Activated T-helper 1 cell treated with anti-CD3 and anti-CD28 coated beads, Interleukin-12 subunit alpha, Interleukin-12 subunit beta, Interleukin-2, Interleukin-4 antibody, amounts not matched to agents 30 ng/mL and 10 ng/mL and 1 ng/mL, durations not matched to agents 14 hours and 24 hours and 36 hours (primary cell): ENCODE data around the gene SPPL2A. TPM values are rescaled to one million over a fixed set of nuclear protein-coding genes. Genes with fewer than 3 reads are reported as not detected.
A peak's percentile ranks its signal among the peaks of the same experiment; 100 is the strongest.
"Not testable (repeated sequence)": the region's sequence is repeated elsewhere in the genome, so short reads cannot be mapped to it uniquely, and the experiment has no call there.

ENCODE experiments used
- DNase-seq: peaks from one replicate; pipeline ENCODE4 v3.0.0; 2021; ENCODE audit warnings: low spot score
- H3K27ac Mint-ChIP-seq: one replicate; pipeline ENCODE4 v1.8.0; 2021; ENCODE audit warnings: mild to moderate bottlenecking, mixed read lengths
- H3K27me3 Mint-ChIP-seq: one replicate; pipeline ENCODE4 v1.8.0; 2022; ENCODE audit warnings: mild to moderate bottlenecking, moderate library complexity, mixed read lengths; ENCODE audit not compliant: insufficient read depth
- H3K36me3 Mint-ChIP-seq: one replicate; pipeline ENCODE4 v1.8.0; 2021; ENCODE audit warnings: low read depth, mixed read lengths
- H3K4me1 Mint-ChIP-seq: one replicate; pipeline ENCODE4 v1.8.0; 2021; ENCODE audit warnings: low read depth, mixed read lengths
- H3K4me3 Mint-ChIP-seq: one replicate; pipeline ENCODE4 v1.8.0; 2021; ENCODE audit warnings: mild to moderate bottlenecking, moderate library complexity, mixed read lengths
- H3K9me3 Mint-ChIP-seq: one replicate; pipeline ENCODE4 v1.8.0; 2021; ENCODE audit warnings: mixed read lengths
- intact Hi-C: fragments of 100-400 bp; cut with micrococcal nuclease; formaldehyde crosslinking; loops from one replicate; pipeline ENCODE4 v1.15.1; 2024
- total RNA-seq: library from RNA; stranded (reverse); gene quantifications from 2 replicates; pipeline ENCODE4 v1.2.3, GENCODE V29; 2022

Gene SPPL2A
- total RNA-seq, 1 donor from 2014 or later: 103 TPM

DNA sequence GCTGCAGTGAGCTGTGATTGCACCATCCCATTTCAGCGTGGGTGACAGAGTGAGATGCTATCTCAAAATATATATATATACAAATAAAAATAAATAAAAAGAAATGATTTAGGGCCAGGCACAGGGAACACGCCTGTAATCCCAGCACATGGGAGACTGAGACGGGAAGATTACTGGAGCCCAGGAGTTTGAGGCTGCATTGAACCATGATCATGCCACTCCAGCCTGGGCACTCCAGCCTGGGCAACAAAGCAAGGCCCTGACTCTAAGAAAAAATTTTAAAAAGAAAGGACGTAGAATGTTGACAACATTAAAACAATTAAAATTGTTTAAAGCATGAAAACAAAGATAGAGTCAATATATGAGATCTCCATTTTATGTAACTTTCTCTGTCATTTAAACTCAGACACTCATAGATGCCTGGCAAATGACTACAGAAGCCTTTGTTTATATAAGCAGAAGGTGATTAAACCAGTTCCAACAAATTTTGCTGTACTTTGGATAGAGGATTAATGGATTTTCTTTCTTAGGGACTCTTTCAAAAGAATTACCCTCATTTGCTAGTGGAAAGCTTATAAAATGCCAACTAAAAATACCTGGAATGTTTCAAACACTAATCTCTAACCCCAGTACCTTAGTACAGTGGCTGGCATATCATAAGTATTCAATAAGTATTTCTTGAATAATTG is 68.3 kb downstream of the SPPL2A start:
- Mint-ChIP-seq H3K4me1 (no peaks in the 10 kb centered on the region), H3K36me3 (peaks cover 12% of the 10 kb centered on the region), H3K27ac (no peak overlapping the region), H3K27me3 (no peaks in the 10 kb centered on the region), H3K9me3 (no peaks in the 10 kb centered on the region), H3K4me3 (no peak overlapping the region)
- no peak for DNase-seq
- intact Hi-C loops: no loop called here

DNA sequence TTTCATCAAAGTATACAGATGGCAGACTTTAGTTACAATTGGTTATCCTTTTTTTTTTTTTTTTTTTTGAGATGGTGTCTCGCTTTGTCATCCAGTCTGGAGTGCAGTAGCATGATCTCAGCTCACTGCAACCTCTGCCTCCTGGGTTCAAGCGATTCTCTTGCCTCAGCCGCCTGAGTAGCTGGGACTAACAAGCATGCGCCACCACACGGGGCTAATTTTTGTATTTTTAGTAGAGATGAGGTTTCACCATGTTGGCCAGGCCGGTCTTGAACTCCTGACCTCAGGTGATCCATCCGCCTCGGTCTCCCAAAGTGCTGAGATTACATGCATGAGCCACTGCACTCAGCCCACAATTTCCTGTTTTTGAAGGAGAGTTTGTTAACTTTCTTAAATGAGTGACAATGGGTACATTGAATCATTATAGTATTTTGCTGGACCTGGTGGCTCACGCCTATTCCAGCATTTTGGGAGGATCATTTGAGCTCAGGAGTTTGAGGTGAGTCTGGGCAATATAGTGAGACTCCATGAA is 70.8 kb downstream of the SPPL2A start:
- DNase-seq, H3K27me3 Mint-ChIP-seq, H3K4me3 Mint-ChIP-seq, H3K36me3 Mint-ChIP-seq, H3K9me3 Mint-ChIP-seq, H3K4me1 Mint-ChIP-seq, intact Hi-C loops, H3K27ac Mint-ChIP-seq: not testable (repeated sequence)

DNA sequence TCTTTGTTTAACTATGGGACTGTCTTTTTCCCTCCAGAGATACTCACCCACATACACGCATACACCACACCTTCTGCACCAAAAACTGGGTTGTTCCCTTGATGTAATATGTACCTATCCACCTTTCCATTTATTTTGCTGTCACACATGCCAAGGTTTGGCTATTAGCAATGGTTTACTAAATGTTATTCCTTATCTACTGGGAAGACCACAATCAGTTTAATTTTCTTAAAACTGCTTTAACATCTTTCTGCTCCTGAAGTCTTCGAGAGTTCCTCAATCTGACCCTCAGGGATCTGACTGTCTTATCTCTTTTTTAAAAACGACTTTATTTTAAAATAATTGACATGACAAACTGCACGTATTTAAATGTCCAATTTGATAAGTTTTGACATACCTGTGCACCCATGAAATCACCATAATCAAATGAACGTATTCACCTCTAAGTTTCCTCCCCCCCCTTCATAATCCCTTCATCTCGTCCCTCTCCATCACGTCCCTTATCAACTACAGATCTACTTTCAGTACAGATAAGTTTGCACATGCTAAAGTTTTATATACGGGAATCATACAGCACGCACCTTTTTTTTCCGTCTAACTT is 78.1 kb downstream of the SPPL2A start:
- Mint-ChIP-seq H3K27me3 (no peaks in the 10 kb centered on the region), H3K36me3 (peaks cover 22% of the 10 kb centered on the region), H3K4me1 (peaks cover 40% of the 10 kb centered on the region), H3K9me3 (no peaks in the 10 kb centered on the region), H3K4me3 (peak overlapping the region; percentile 97), H3K27ac (peak overlapping the region; percentile 87)
- intact Hi-C loops: loop anchor here (1.0 to 5.0 kb wide), 3 partner anchors 125 to 1065 kb away; partner anchors contain the start of genes DTWD1 and FAM227B
- DNase-seq: no peak

DNA sequence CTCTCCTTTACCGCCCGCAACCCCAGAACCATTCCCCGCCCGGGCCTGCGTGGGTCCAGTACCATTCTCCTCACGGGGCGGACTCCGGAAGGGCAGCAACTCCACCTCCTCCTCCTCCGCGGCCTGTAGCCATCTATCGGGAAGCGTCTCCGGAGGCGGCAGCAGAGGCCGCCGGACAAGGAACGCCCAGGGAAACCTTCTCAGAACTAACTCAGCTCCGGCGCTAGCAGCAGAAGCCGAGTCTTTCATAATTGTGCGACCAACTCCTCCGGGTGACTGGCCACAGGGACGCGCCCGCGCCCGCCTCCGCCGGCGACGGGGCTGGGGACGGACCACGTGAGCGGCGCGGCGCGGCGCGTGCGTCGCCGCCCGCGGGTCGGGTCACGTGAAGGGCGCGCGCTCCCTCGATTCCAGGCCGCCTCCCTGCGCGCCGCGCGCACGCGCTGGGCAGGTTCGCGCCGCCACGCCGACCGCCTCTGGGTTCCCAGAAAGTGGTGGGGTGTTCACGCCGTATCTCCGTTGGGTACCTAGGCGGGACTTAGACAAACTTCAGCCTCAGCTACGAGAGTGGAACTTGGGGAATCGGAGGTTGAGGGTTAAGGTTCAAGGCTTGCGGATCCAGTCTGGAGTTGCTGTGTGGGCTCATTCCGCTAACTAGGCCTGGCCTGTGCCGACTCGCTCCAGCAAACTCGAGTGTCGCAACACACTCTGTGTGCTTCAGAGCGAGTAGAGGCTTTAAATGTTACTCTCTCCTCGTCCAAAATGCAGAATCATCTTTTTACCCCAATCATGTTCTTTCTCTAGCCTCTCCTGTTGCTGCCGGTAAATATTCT is 78.8 kb downstream of the SPPL2A start, which contains the start of gene TRPM7:
TSS of gene TRPM7 (minus strand) at position 329 of the 833 bp plus-strand sequence. CDS start at position 65, 264 bp downstream.
- intact Hi-C loops: loop anchor here (1.0 to 5.0 kb wide), 8 partner anchors 11 to 1064 kb away; partner anchors contain the start of genes DTWD1 and FAM227B
- H3K4me1 Mint-ChIP-seq: peaks cover 47% of the 10 kb centered on the region
- peak within 1 kb of the TSS; percentile 98 for H3K27ac Mint-ChIP-seq
- no peaks in the 10 kb centered on the region for H3K9me3 Mint-ChIP-seq
- H3K36me3 Mint-ChIP-seq: peaks cover 23% of the 10 kb centered on the region
- H3K27me3 Mint-ChIP-seq: no peaks in the 10 kb centered on the region
- peak within 1 kb of the TSS; percentile 97 for H3K4me3 Mint-ChIP-seq
- peak; percentile 86 for DNase-seq

DNA sequence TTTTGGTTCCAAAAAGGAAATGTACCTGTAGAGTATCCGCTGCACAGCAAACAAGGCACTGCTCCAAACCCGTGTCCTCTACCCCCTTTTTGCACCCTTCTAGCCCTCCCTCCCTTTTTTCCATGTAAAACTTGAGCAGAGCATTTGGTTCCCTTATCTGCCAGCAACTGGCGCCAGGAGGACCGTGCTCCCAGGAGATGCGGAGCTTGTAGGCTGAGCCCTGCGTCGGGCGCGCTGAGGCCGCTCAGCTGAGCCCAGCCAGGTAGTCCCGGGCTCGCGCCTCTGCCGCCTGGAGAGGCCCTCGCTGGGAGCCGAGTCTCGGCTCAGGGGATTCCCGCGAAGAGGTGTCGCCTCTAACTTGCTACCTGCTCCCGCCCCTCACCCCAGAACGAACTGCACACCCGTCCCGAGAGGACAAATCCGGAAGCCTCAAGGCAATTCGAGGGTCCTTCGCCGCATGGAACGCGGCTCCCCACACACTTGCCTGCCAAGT is 79.5 kb downstream of the SPPL2A start:
- DNase-seq: peak; percentile 67
- H3K4me3 Mint-ChIP-seq: peak overlapping the region; percentile 97
- H3K27ac Mint-ChIP-seq: peak overlapping the region; percentile 98
- H3K9me3 Mint-ChIP-seq: no peaks in the 10 kb centered on the region
- no peaks in the 10 kb centered on the region for H3K27me3 Mint-ChIP-seq
- intact Hi-C loops: loop anchor here (1.0 to 5.0 kb wide), 7 partner anchors 11 to 1064 kb away; partner anchors contain the start of genes DTWD1 and FAM227B
- H3K4me1 Mint-ChIP-seq: peaks cover 54% of the 10 kb centered on the region
- peaks cover 25% of the 10 kb centered on the region for H3K36me3 Mint-ChIP-seq

DNA sequence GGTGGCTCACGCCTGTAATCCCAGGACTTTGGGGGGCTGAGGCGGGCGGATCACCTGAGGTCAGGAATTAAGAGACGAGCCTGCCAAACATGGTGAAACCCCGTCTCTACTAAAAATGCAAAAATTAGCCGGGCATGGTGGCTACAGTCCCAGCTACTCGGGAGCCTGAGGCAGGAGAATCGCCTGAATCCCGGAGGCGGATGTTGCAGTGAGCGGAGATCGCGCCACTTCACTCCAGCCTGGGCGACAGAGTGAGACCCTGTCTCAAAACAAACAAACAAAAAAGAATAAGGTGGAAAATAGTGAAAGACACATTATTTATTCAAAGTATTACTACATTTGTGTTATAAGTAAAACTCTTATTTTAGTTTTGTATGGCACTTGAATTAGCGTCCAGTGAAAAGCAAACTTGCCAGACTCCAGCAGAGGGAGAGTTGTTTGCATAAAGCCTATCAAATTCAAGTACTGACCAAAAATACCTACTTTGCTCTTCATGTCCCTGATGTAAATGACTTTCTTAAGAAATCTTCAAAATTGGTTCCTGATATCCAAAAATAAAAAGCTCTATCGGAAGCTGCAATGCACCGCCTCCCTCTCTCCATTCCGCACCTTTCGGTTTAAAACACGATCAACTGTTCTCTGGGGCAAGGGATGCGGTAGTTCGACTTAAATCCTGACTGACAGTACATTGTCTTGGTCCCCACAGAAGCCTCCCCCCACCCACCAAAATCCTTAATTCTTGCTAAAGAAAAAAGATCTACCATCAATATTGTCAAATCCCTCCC is 80.1 kb downstream of the SPPL2A start:
- no peaks in the 10 kb centered on the region for H3K27me3 Mint-ChIP-seq
- DNase-seq: no peak
- peaks cover 25% of the 10 kb centered on the region for H3K36me3 Mint-ChIP-seq
- H3K4me3 Mint-ChIP-seq: peak overlapping the region; percentile 97
- intact Hi-C loops: loop anchor here (5.0 kb wide), 2 partner anchors 123 to 1063 kb away; partner anchors contain the start of genes DTWD1 and FAM227B
- H3K9me3 Mint-ChIP-seq: no peaks in the 10 kb centered on the region
- peaks cover 55% of the 10 kb centered on the region for H3K4me1 Mint-ChIP-seq
- peak overlapping the region; percentile 98 for H3K27ac Mint-ChIP-seq

DNA sequence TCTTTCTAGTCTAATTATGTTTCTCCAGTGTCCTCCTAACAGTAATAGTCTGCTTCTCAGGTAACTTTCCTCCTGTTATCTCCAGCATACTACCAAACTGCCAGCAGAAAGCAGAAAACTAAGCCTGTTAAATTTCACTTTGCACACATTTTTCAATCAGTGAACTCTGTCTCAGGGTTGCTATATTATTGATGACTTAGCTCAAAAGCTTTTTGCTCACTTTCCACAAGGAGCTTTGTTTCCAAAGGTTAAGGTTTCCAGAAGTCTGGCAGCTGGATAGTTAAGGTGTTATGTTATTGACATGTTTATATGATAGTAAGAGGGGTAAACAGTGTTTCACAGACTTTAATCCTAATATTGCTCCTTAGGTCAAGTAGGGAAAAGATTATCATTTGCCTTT is 84.0 kb downstream of the SPPL2A start:
- Mint-ChIP-seq H3K27ac (no peak overlapping the region), H3K4me1 (peaks cover 44% of the 10 kb centered on the region), H3K36me3 (peaks cover 27% of the 10 kb centered on the region)

DNA sequence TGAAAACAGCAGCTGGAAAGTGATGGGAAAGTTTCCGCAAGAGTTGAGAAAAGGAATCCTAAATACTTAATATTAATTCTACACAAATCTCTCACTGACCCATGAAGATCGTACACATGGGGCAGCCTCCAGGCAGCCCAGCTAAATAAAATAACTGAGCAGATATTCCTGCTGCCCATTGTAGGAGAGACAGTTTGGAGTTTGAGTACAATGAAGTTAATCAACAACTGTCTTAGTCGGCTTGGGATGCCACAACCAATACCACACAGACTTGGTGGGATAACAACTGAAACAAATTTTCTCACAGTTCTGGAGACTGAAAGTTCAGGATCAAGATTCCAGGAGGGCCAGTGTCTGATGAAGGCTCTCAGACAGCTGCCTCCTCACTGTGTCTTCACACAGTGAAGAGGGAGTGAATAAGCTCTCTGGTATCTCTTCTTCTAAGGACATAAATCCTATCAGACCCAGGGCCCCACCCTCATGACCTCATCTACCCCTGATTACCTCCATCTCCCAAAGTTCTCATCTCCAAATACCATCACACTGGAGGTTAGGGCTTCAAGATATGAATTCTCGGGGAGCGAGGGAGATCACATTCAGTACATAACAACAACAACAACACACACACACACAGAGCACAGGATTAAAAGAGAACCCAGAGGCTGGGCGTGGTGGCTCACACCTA is 88.6 kb downstream of the SPPL2A start:
- Mint-ChIP-seq H3K4me1 (peaks cover 25% of the 10 kb centered on the region), H3K4me3 (no peak overlapping the region), H3K9me3 (no peaks in the 10 kb centered on the region), H3K27ac (no peak overlapping the region), H3K27me3 (no peaks in the 10 kb centered on the region), H3K36me3 (peaks cover 11% of the 10 kb centered on the region)
- intact Hi-C loops: no loop called here
- no peak for DNase-seq

More for the DNA sequence above, 84.0 kb downstream of the SPPL2A start:
- Mint-ChIP-seq H3K27me3 (no peaks in the 10 kb centered on the region), H3K4me3 (no peak overlapping the region), H3K9me3 (no peaks in the 10 kb centered on the region)
- intact Hi-C loops: no loop called here
- no peak for DNase-seq

DNA sequence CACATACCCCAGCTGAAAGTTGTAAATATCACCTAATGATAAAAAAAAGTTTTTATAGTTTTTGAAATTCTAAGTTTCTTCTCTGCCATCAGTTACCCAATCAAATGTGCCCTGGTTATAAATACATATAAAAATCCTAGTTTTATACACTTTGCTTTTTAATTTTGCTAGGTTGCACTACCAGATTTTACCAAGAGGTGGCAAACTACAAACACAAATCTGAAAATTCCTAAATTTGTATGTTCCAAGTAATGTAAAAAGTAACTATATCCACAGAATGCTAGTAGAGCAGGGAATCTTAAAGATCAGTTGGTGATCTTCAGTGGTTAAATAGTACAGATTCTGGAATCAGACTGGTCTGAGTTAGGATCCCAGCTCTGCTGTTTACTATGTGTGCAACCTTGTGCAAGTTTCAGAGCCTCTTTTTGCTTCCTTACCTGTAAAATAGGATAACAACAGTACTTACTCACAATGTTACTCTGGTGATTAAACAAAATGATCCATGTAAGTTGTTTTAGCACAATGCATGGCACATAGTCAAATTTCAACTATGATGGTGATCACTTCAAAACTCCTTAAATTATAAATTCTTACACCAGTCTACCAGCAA is 89.9 kb downstream of the SPPL2A start:
- DNase-seq: no peak
- peaks cover 9% of the 10 kb centered on the region for H3K36me3 Mint-ChIP-seq
- H3K27me3 Mint-ChIP-seq: no peaks in the 10 kb centered on the region

DNA sequence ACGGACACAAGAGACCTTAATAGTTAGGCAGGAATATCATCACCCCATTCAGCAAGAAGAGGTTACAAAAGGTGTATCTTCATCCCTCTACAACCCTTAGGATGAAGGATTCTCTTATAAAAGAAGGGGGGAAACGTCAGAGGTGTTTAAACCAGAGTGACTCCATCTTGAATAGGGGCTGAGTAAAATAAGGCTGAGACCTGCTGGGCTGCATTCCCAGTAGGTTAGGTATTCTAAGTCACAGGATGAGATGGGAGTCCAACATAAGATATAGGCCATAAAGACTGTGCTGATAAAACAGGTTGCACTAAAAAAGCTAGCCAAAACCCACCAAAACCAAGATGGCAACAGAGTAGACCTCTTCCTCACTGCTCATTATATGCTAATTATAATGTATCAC is 95.4 kb downstream of the SPPL2A start:
- Mint-ChIP-seq H3K4me1 (peaks cover 11% of the 10 kb centered on the region), H3K27me3 (no peaks in the 10 kb centered on the region), H3K27ac (no peak overlapping the region), H3K36me3 (peaks cover 6% of the 10 kb centered on the region), H3K4me3 (no peak overlapping the region), H3K9me3 (no peaks in the 10 kb centered on the region)
- intact Hi-C loops: no loop called here
- DNase-seq: no peak

More for the DNA sequence above, 89.9 kb downstream of the SPPL2A start:
- H3K27ac Mint-ChIP-seq: no peak overlapping the region
- peaks cover 15% of the 10 kb centered on the region for H3K4me1 Mint-ChIP-seq
- H3K9me3 Mint-ChIP-seq: no peaks in the 10 kb centered on the region
- intact Hi-C loops: loop anchor here (1.0 kb wide), 4 partner anchors 11 to 233 kb away; partner anchors contain the start of genes AP4E1 and TRPM7
- no peak overlapping the region for H3K4me3 Mint-ChIP-seq

DNA sequence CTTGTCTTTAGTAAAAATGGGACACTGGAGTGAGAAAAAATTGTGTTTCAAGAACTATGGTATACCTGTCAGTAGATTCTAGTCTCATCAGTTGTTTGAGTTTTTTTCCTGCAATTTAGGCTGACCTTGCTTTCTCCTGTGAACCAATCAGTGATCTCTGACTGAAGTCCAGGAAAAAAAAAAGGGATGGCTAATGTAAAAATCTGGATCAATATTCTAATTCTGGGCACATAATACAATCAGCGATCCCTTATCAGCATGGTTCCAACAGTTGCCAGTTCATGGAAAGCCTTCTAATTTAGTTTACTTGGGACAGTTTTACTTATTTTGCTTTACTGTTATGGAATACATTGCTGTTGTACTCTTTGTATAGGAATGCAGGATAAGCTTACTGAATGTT is 95.9 kb downstream of the SPPL2A start:
- no peak overlapping the region for H3K4me3 Mint-ChIP-seq
- peaks cover 6% of the 10 kb centered on the region for H3K36me3 Mint-ChIP-seq
- H3K27me3 Mint-ChIP-seq: no peaks in the 10 kb centered on the region
- H3K4me1 Mint-ChIP-seq: peaks cover 11% of the 10 kb centered on the region
- intact Hi-C loops: no loop called here
- no peak overlapping the region for H3K27ac Mint-ChIP-seq
- no peaks in the 10 kb centered on the region for H3K9me3 Mint-ChIP-seq
- no peak for DNase-seq
